Measurements from ENCODE around the gene SPATA31D4. TPM values are rescaled to one million over a fixed set of nuclear protein-coding genes. Genes with fewer than 3 reads are reported as not detected.

Gene SPATA31D4
- total and polyA plus RNA-seq, 10 donors: 0.02 TPM; not detected in 9

- H3K27ac ChIP-seq: no peak overlapping the region
- no peaks in the 10 kb centered on the region for H3K9me3 ChIP-seq
- DNase-seq: no peak
- TF ChIP-seq POLR2A (IDR thresholded peaks at IDR 0.05) (no peak), CTCF (IDR thresholded peaks at IDR 0.05 in 8 of 11, conservative IDR thresholded peaks at IDR 0.05 in 3 of 11) (no peak), POLR2AphosphoS5 (IDR thresholded peaks at IDR 0.05) (no peak)
- H3K36me3 ChIP-seq: no peaks in the 10 kb centered on the region
- H3K27me3 ChIP-seq (replicated peaks in 1 of 7): peaks cover 0 to 3% (median 0%) of the 10 kb centered on the region in 7 donors
- H3K4me3 ChIP-seq: no peak overlapping the region
- intact Hi-C loops (cut with DNase I; ENCODE audit: low total_unique reads): no loop called here
- whole genome bisulfite sequencing, 5 donors: 81 to 89% (median 86%) methylated on average over 3 of the region's 3 CpGs
- no peaks in the 10 kb centered on the region for H3K4me1 ChIP-seq
Measured at GRCh38 chr9:81890104-81890503, 38.1 kb upstream of the SPATA31D4 start.

- intact Hi-C loops (cut with DNase I; ENCODE audit: low total_unique reads): no loop called here
- Histone ChIP-seq H3K4me1 (no peaks in the 10 kb centered on the region), H3K27me3 (replicated peaks in 1 of 7) (peaks cover 0 to 3% (median 0%) of the 10 kb centered on the region in 7 donors), H3K36me3 (no peaks in the 10 kb centered on the region), H3K4me3 (no peak overlapping the region), H3K9me3 (peaks cover 0 to 2% (median 0%) of the 10 kb centered on the region in 8 donors), H3K27ac (no peak overlapping the region)
- TF ChIP-seq CTCF (IDR thresholded peaks at IDR 0.05 in 8 of 11, conservative IDR thresholded peaks at IDR 0.05 in 3 of 11) (no peak), POLR2AphosphoS5 (IDR thresholded peaks at IDR 0.05) (no peak), POLR2A (IDR thresholded peaks at IDR 0.05) (no peak)
- WGBS, 5 donors: 93 to 98% (median 96%) methylated on average over 1 of the region's 1 CpG
- no peak for DNase-seq
Measured at GRCh38 chr9:81892440-81892839, 35.8 kb upstream of the SPATA31D4 start.

- no peak overlapping the region for H3K27ac ChIP-seq
- TF ChIP-seq POLR2AphosphoS5 (IDR thresholded peaks at IDR 0.05) (no peak), CTCF (IDR thresholded peaks at IDR 0.05 in 8 of 11, conservative IDR thresholded peaks at IDR 0.05 in 3 of 11) (no peak), POLR2A (IDR thresholded peaks at IDR 0.05) (no peak)
- H3K36me3 ChIP-seq: no peaks in the 10 kb centered on the region
- DNase-seq: no peak
- H3K9me3 ChIP-seq: peaks cover 0 to 3% (median 0%) of the 10 kb centered on the region in 8 donors
- H3K4me3 ChIP-seq: no peak overlapping the region
- intact Hi-C loops (cut with DNase I; ENCODE audit: low total_unique reads): no loop called here
- H3K27me3 ChIP-seq (replicated peaks in 1 of 7): no peaks in the 10 kb centered on the region
- 85 to 96% (median 89%) methylated on average over 3 of the region's 3 CpGs for WGBS, 5 donors
- H3K4me1 ChIP-seq: no peaks in the 10 kb centered on the region
Measured at GRCh38 chr9:81893929-81894328, 34.3 kb upstream of the SPATA31D4 start.

GRCh38 chr9:81894891-81895290 is 33.3 kb upstream of the SPATA31D4 start:
- Histone ChIP-seq H3K27me3 (replicated peaks in 1 of 7) (no peaks in the 10 kb centered on the region), H3K4me1 (no peaks in the 10 kb centered on the region), H3K36me3 (no peaks in the 10 kb centered on the region), H3K9me3 (peaks cover 0 to 3% (median 0%) of the 10 kb centered on the region in 8 donors), H3K27ac (no peak overlapping the region), H3K4me3 (no peak overlapping the region)
- TF ChIP-seq CTCF (IDR thresholded peaks at IDR 0.05 in 8 of 11, conservative IDR thresholded peaks at IDR 0.05 in 3 of 11) (no peak), POLR2A (IDR thresholded peaks at IDR 0.05) (no peak), POLR2AphosphoS5 (IDR thresholded peaks at IDR 0.05) (no peak)
- 52 to 88% (median 71%) methylated on average over 1 of the region's 1 CpG for WGBS, 5 donors
- intact Hi-C loops (cut with DNase I; ENCODE audit: low total_unique reads): no loop called here
- DNase-seq: no peak

All from spleen (tissue), 11 donors.